Measurements from ENCODE around the gene ARID1B. TPM values are rescaled to one million over a fixed set of nuclear protein-coding genes. Genes with fewer than 3 reads are reported as not detected.

Gene ARID1B
- total RNA-seq, 1 donor from 2014 or later: 62.1 TPM

- H3K27me3 Mint-ChIP-seq (ENCODE audit: insufficient read depth, low read depth): no peaks in the 10 kb centered on the region
- H3K9me3 Mint-ChIP-seq: no peaks in the 10 kb centered on the region
Measured at GRCh38 chr6:156954816-156955215, 177.6 kb downstream of the ARID1B start.

GRCh38 chr6:156955494-156956183, 178.5 kb downstream of the ARID1B start:
- Histone ChIP-seq H3K4me2 (no peak overlapping the region), H3K79me2 (ENCODE audit: low read depth) (peaks cover 98% of the 10 kb centered on the region), H3K27ac (no peak overlapping the region), H3K4me3 (no peak overlapping the region), H3K9ac (no peak overlapping the region), H3K9me3 (ENCODE audit: low read depth) (no peaks in the 10 kb centered on the region), H2AFZ (replicated peaks) (no peak overlapping the region), H3K27me3 (no peaks in the 10 kb centered on the region), H4K20me1 (ENCODE audit: low read depth) (peaks cover 36% of the 10 kb centered on the region), H3F3A (ENCODE audit: low read depth) (no peaks in the 10 kb centered on the region), H3K4me1 (peaks cover 19% of the 10 kb centered on the region), H3K36me3 (no peaks in the 10 kb centered on the region)
- H3K4me1 Mint-ChIP-seq: peaks cover 36% of the 10 kb centered on the region
- no peak overlapping the region for H3K4me3 Mint-ChIP-seq
- peaks cover 3% of the 10 kb centered on the region for H3K36me3 Mint-ChIP-seq
- no peak overlapping the region for H3K27ac Mint-ChIP-seq
- no peak for TF ChIP-seq EZH2 (IDR thresholded peaks at IDR 0.05)
- no peak for TF ChIP-seq EZH2phosphoT487 (IDR thresholded peaks at IDR 0.05)
- no peak for TF ChIP-seq CTCF (IDR thresholded peaks at IDR 0.05)
- no peak for DNase-seq (ENCODE audit: low spot score)
- H3K9me3 Mint-ChIP-seq: no peaks in the 10 kb centered on the region
- H3K27me3 Mint-ChIP-seq (ENCODE audit: insufficient read depth, low read depth): no peaks in the 10 kb centered on the region

More at GRCh38 chr6:156954816-156955215, 177.6 kb downstream of the ARID1B start:
- H3K27ac Mint-ChIP-seq: peak overlapping the region; percentile 84
- peaks cover 3% of the 10 kb centered on the region for H3K36me3 Mint-ChIP-seq
- Histone ChIP-seq H3K4me3 (no peak overlapping the region), H3K27me3 (no peaks in the 10 kb centered on the region), H3K27ac (no peak overlapping the region), H3K4me1 (peaks cover 19% of the 10 kb centered on the region), H3K79me2 (ENCODE audit: low read depth) (peaks cover 98% of the 10 kb centered on the region), H3K36me3 (no peaks in the 10 kb centered on the region), H3K9ac (no peak overlapping the region), H4K20me1 (ENCODE audit: low read depth) (peaks cover 36% of the 10 kb centered on the region), H2AFZ (replicated peaks) (no peak overlapping the region), H3K4me2 (no peak overlapping the region), H3F3A (ENCODE audit: low read depth) (no peaks in the 10 kb centered on the region), H3K9me3 (ENCODE audit: low read depth) (no peaks in the 10 kb centered on the region)
- peaks cover 39% of the 10 kb centered on the region for H3K4me1 Mint-ChIP-seq
- H3K4me3 Mint-ChIP-seq: peak overlapping the region; percentile 17
- TF ChIP-seq EZH2phosphoT487 (IDR thresholded peaks at IDR 0.05): no peak
- no peak for TF ChIP-seq CTCF (IDR thresholded peaks at IDR 0.05)
- DNase-seq (ENCODE audit: low spot score): no peak

- H3K27me3 ChIP-seq: no peaks in the 10 kb centered on the region
- H3K27ac ChIP-seq: no peak overlapping the region
- no peak overlapping the region for H3K4me2 ChIP-seq
- no peak for DNase-seq (ENCODE audit: low spot score)
- H3F3A ChIP-seq (ENCODE audit: low read depth): no peaks in the 10 kb centered on the region
- peaks cover 36% of the 10 kb centered on the region for H3K4me1 Mint-ChIP-seq
- no peak overlapping the region for H3K9ac ChIP-seq
- no peak overlapping the region for H3K4me3 ChIP-seq
- H3K27me3 Mint-ChIP-seq (ENCODE audit: insufficient read depth, low read depth): no peaks in the 10 kb centered on the region
- no peak overlapping the region for H3K27ac Mint-ChIP-seq
- no peaks in the 10 kb centered on the region for H3K9me3 Mint-ChIP-seq
- peaks cover 3% of the 10 kb centered on the region for H3K36me3 Mint-ChIP-seq
- no peak overlapping the region for H3K4me3 Mint-ChIP-seq
- H3K9me3 ChIP-seq (ENCODE audit: low read depth): no peaks in the 10 kb centered on the region
- H2AFZ ChIP-seq (replicated peaks): no peak overlapping the region
- no peaks in the 10 kb centered on the region for H3K36me3 ChIP-seq
- H3K79me2 ChIP-seq (ENCODE audit: low read depth): peaks cover 98% of the 10 kb centered on the region
- peaks cover 36% of the 10 kb centered on the region for H4K20me1 ChIP-seq (ENCODE audit: low read depth)
- no peak for TF ChIP-seq CTCF (IDR thresholded peaks at IDR 0.05)
- no peak for TF ChIP-seq EZH2phosphoT487 (IDR thresholded peaks at IDR 0.05)
- TF ChIP-seq EZH2 (IDR thresholded peaks at IDR 0.05): no peak
- H3K4me1 ChIP-seq: peaks cover 19% of the 10 kb centered on the region
Measured at GRCh38 chr6:156956286-156956685, 179.1 kb downstream of the ARID1B start.

Data from neural progenitor cell (in vitro differentiated cells).